ENCODE data around the gene EVA1A.

The EVA1A gene, protein sequence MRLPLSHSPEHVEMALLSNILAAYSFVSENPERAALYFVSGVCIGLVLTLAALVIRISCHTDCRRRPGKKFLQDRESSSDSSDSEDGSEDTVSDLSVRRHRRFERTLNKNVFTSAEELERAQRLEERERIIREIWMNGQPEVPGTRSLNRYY

DNA sequence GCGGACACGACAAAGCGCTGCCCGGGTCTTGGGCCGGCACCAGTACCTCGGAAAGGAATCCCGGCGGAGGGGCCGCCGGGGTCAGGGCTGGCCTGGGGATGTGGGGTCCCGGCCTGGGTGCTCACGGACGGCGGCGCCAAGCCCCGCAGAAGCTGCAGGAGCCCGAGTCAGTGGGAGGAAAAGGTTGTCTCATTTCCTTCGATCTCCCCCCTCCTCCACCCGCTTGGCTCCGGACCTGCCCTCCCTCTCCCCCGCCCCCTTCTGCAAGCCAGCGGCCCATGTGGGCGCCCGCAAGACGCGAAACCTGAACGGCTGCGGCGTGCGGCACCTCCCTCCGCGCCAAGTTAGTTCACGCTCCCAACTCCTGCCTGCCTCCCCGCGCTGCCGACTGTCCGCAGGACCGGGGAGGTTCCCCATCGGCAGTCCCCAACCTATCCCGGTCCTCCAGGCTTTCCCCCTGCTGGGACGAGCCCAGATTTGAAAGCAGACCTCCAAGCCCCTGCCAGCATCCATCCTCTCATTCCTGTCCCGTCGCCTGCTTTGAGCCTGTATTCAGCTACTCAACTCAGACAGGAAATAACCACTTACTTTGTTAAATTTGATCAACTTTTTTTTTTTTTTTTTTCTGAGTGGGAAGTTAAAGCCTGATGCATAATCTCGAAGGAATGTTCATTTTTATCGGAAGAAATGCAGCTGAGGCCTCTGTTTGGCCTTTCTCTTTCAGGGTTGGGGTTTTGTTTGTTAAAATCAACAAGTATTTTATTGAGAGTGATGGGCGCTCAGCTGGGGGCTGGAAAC lies at the start of gene EVA1A:
Gene EVA1A, minus strand, starts transcription at position 172 of the 798 bp plus-strand sequence. CDS start 42,799 bp downstream, outside the sequence.
- no peak for DNase-seq

DNA sequence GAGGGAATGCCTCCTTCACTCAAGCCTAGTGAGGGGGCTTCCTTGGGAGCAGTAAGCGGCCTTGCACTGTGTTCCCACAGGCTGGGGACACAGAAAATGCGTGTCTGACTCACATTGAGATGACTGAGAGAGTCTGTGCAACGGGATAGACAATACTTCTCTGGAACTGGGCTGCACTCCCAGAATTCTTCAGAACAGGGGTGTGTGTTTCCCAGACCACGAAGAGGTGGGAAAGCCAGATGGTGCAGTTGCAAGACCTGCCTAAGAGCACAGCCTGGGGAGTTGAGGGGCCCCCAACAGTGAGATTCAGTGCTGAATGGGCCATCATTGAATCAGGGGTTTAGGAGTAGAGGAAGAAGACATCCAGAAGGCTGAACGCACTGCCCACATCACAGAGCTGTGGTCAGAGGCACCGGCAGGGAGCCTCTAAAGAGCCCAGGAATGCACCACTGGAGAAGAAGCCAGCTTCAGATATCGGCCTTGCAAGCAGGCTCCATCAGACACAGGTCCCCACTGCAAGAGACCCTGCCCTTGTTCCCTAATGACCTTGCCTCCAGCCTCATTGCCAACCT lies 49.3 kb upstream of the EVA1A start:
- DNase-seq: no peak

DNA sequence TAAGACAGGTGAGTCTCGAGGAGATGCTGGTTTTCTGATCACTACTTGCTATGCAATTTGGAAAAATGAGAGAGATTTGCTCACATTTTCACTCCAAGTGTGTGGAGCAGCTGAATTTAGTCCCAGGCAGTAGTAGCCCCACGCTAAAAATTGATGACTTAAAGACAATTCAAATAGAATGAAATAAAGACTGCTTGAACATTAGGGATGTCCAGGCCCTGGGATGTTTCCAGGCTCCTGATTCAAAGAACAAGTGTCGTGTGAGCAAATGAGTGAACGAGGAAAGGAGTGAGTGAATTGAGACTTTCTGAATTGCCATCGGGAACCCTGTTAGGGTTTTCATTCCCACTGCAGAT lies 48.6 kb upstream of the EVA1A start:
- DNase-seq: no peak

DNA sequence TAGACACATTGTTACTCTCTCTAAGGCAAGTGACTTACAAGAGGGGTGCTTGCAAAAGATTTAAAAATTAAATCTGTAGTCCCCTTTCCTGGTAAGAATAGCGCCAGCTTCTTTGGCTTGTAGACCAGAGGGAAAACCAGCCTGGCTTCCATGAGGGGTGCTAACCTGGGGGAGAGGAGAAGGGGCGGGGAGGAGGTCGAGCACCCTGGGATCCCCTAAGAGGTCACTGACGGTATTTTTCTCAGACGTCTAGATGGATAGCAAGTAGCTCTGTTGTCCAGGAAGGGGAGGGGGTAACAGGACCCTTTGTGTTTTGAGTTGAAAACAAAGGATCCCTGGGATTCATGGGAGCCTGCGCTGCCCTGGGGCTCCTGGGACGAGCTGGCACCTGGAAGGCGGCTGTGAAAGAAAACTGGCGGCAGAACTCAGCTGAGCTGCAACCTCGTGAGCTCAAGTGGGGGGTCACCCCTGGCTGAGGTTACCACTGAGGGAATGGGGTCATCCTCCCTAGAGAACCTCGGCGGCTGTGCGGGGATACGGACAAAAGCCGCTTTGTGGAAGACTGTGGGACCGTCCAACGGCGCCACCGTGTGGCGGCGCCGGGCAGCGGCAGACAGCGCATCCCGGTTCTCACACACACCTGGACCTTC lies 48.1 kb upstream of the EVA1A start:
- no peak for DNase-seq

DNA sequence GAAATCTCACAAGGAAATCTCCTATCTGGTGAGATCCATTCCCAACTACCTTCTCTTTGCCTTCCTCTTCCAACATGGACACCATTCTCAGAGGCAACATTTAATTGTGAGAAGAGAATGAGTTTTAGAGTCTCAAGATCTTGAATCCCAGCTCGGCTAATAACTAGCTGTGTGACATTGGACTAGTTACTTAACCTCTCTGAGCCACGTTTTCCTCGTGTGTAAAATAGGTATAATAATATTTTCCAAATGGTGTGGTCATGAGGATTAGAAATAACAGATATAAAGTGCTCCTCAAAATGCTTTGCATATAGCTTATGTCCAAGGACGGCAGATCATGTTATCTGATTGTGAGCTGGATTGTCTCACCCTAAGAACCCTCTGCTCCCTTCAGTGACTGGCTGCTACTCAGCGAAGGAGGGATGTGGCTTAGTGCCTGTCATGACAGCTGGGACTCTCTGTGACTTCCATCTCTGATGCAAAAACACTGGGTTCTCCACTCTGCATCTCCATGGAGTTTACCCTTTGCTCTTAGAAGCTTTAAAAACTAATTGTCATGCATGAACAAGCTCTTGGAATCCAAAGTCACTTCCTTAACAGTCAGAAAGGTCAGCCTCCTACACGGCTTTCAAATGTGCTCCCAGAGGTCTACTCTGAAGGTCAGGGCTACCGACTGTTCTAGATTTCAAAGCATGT lies 47.4 kb upstream of the EVA1A start:
- no peak for DNase-seq

DNA sequence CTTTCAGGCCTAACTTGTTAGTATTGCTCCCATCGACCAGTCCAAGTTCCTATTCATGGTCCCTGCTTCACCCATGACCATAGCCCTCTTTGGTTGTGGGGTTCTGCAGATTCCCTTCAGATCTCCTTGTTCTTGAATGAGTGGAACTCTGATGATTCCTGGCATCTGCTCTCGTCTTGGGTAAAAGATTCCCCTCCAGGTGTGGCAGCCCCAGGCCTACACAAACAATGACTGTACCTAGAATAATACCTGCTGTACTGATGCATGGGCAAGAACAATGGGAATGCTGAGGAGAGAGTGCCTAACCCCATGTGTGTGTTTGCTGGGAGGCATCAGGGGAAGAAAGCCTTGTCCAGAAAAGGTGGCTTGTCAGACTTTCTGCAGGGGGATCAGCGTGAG lies 46.7 kb upstream of the EVA1A start:
- DNase-seq: no peak

DNA sequence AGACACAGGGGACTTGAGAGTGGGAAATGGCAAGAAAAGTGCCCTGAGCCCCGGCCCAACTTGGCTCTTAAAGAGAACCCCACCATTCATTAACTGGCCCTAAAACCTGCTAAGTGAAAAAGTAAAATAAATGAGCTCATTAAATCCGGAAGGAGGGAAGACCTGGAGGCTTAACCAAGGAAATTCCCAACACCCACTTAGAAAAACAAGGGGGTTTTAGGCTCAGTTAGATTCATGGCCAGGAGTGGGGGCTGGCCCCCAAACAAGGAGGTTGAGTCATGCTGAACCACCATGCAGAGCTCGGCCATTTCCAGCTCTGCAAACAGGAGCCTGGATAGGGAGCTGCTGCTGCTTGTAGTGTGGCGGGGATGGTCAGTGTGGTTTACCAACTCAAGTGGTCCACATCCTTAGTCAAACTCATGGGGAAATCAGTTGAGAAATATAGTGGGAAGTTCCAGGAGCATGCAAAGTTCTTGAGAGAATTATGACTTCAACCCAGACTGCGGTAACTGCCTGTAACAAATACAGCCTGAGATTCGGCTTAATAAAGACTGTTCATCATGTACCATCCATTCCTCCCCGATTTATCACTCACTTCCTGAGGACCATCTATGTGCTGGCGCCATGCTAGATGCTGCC lies 46.1 kb upstream of the EVA1A start:
- DNase-seq: no peak

DNA sequence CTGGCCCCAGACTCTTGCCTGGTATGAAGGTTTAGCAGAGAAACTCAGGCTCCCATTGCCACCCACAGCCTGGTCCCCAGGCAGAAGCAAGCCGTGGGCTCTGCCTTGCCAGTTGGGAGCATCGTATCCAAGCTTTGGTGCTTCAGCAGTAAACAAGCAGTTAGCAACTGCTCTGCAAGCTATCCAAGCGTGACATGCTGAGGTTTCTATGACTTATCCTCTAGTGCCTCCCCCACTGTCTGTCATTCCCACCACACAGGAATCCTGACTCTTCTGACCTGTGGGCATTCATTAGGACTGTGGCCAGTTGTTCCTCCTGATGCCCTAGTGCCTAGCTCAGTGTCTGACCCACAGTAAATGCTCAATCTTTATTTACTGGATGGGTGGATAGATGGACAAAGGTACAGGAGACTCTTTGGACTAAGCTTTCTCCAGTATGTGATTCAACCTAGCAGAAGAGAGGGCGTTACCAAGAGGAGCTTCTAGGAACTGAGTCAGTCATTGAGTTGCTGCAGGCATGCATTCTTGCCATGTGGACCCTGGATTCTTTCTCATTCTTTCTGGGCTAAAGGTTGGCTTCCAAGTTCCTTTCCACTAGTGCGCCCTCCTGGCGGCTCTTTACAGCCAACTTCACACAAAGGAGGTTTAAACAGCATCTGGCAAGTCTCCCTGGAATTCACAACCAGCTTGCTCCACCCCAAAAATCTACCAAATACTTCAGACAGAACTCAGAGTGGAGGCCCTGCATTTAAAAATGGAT lies 45.2 kb upstream of the EVA1A start:
- no peak for DNase-seq

DNA sequence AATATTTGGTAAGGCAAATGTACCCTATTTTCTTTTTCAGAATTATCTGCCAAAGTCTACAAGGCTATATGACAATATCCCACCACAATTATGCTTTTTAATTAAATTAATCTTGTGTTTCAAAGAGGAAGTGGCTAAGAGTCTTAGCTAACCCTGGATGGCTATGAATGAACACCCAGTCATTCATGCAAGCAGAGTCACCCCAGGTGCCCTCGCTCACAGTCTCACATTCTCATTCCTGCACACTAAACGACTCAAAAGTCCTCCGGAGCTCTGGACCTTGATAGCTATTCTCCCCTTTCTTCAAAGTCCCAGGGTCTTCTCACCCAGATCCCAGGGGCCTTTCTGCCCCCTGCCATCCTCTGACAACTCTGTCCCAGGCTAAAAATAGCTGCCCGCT lies 43.7 kb upstream of the EVA1A start:
- DNase-seq: no peak

DNA sequence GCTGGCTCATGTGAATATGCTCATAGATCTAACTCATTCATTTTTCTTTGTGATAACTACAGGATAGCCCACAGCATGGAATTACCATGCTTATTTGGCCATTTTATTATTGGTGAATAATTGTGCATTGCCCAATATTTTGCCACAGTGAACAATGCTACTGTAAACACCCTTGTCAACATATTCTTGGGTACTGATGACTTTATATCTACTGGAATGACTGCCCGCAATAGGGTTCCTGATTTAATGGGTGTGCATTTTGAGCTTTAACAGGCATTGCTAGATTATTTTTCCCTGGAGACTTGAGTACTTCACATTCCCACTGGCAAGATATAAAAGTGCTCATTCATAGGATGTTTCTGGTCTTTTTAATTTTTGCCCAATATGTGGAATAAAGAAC lies 42.7 kb upstream of the EVA1A start:
- DNase-seq: no peak

DNA sequence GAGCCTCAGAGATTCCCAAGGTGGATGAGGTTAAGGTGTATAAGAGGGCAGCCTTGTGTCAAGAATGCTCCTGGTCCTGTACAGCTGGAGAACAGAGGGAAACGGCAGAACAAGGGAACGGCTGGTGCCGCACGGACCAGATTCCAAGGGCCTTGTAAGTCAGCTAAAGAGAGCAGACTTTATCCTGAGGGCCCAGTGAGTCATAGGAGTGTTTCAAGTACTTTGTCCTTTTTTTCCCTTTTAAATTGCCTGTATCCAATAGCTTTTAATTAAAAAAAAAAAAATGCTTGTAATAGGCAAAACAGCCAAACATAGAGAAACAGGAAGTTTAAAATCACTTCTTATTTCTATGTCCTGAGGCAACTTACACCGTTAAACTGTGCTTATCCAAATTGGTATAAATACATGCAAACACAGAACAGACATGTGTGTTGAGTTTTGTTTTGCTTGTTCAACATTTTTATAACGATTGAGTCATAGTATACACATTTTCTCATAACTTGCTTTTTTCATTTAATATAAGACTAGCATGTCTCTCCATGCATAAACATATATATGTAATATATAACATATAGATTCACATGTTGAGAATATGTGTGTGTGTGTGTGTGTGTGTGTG lies 42.1 kb upstream of the EVA1A start:
- DNase-seq: no peak

DNA sequence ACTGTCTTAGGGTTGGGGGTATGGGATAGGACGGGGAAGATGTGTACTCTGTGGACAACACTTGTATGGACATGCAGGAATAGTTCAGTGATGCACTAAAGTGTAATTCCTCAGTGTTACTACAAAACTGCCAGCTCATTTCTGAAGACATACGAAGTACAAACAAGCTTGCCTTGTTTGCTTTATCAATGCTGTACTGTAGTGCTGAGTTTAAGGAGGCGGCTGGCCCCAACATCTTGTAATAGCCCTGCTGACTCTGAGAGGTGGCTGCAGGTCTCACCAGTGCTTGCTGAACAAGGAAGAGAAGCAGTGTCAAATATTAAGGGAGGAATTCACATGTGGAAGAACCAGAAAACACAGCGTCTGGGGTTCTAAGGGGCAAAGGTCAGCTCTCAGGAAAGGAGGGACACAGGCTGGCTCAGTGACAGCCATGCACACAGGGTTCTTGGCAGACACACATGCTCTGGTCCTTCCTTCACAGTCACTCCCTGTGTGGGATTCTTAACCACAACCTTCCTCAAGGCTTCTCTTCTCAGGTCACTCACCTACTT lies 39.8 kb upstream of the EVA1A start:
- no peak for DNase-seq

DNA sequence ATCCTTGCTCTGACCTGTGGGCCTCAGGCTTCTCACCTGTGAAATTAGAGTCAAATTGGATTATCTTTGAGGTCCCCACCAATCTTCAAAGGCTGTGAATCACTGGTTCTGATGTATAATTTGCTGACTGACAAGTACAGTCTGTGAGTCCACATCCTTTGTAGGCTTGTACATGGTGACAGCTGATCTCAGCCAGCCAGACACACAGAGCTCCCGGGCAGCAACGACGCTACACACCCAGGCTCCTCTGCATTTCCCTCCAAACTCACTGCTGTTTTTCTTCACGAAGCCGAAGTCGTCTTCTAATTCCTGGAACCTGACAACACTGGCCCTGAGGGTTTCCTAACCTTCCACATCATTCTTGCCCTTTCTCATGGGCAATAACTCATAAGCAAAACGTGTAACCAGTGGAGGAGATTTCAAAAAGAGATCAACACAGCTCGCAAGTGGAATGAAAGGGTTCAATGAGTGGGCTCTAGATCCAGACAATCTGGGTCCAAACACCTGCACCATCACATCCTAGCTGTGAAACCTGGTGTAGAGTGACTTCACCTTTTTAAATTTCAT lies 37.9 kb upstream of the EVA1A start:
- no peak for DNase-seq

DNA sequence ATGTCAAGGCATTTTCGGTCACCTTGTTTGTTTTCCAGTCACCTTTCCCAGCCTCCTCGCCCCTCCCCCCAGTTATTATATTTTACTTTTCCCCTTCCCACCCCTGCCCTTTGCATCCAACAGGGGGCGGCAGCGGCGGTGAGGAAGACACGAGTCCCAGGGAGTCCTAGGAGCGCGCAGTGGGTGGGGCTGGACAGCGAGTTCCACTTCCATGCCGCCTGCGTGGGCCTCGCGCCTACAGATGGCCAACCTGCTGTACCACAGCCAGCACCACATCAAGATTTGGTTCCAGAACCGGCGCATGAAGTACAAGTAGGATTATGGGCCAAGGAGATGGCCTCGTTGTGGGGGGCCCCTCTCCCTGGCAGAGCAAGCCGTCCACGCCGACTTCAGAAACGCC lies 37.2 kb upstream of the EVA1A start:
- no peak for DNase-seq

DNA sequence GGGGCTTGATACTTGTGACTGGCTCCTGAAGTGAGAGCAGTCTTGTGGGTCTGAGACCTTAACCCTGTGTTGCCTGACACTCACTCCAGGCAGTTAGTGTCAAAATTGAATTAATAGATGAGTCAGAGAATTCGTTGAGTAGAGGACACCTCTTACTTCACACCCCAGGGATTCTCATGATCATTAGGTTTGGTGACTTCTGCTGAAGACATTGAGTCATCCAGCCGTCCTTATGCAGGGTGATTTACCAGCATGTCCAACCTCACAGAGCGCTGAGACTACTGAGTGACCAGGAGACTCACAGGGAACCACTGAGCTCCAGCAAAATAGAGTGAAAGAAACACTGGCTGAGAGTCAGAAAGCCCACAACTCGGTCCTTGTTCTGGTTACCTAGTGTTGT lies 36.0 kb upstream of the EVA1A start:
- no peak for DNase-seq

DNA sequence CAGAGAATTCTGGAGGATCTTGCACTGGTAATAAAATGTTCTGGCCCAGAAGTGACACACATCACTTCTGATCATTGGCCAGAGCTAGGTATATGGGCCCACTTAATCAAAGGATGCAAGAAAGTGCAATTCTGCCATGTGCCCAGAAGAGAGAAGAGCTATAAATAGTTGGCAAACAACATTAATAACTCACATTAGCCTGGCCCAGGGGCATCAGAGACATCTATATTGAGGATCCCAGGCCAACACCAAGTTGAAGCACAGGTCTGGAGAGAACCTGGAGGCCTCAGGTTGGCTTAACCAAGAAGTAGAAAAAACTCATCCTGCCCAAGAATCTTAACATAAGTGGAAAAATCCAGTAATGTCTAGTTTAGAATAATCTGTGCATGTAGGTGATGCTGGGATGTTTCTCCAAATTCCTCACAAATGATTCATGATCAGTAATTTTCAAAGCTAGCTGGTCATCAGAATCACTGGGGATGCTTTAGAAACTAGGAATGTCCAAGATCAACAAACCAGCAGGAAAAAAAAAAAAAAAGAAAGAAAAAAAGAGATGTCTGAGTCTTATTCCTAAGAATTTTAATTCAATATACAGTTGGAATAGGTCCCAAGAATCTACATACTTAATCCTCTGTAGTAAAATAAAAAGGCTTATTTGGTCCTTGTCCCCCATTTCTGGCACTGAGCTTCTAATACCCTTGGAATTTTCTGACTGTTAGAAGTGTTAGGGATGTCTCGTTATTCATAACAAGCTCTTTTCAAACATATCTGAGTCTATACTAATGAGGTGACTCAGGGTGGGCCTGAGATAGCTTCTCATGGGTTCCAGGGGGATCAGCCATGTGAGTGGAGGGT lies 35.0 kb upstream of the EVA1A start:
- DNase-seq: no peak

DNA sequence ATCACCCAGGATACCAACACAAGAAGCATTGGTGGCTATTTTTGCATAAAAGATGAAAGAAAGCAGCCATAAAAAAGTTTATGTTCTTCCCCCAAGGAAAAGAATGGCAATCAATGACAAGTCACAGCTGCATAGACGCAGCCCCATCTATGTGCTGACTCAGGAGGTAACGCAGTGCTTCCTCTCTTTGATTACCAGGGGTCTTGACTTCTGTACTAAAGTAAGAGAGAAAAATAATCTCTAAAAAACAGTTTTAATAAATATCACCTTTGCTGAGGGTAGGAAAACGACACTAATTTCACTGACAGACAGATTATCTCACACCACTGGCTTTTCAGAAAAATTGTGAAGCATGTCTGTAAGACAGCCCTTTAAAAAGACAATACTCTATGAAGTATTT lies 33.9 kb upstream of the EVA1A start:
- DNase-seq: no peak

DNA sequence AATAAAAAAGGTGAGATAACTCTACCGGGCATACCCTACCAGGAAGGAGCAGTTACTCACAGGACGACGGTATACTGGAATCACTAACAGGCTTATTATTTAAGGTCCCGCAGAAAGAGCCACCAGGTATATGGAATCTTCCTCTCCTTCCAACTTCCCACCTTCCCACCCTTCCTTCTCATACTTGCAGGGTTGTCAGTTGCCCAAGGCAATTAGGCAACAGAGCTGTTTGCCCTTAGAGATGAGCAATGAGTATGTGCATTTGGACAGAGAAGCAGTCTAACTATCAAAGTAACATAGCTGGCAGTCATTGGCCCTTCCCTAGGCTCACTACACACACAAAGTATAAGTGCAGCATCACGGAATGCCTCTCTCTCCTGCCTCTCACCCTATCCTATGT lies 32.1 kb upstream of the EVA1A start:
- no peak for DNase-seq

DNA sequence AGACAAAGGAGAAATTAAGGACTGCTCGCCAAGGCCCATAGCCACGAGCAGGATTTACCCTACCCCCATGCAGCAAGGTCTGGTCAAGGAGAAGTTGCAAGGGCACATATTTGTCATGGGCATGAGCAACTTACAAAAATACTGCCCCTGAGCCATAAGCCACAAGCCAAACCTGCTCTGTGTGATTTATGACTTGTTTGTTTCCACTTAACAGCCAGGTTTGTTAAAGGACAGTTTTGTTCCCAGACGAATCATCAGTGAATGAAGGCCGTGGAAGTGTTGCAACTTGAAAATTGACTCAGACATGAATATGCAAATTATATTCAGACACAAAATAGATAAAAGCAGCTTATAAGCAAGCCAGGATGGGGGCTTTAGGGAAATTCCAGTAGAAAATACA lies 31.3 kb upstream of the EVA1A start:
- no peak for DNase-seq

Data from NCI-H2081 treated with DMSO at 0.1 percent for 48 hours (cell line).